Stimulated activated CD4-positive, alpha-beta T cell treated with anti-CD3 and anti-CD28 coated beads, Interleukin-15, amount 100 ng/mL, for 24 hours (primary cell): ENCODE results near the gene ACAD9.
"Not testable (repeated sequence)": the region's sequence is repeated elsewhere in the genome, so short reads cannot be mapped to it uniquely, and the experiment has no call there.

Experiments used
- DNase-seq: peaks from one replicate; pipeline ENCODE4 v3.0.0-alpha.2; 2020

ACAD9 gene

GRCh38 chr3:128863560-128863959, 15.9 kb upstream of the ACAD9 start:
- DNase-seq = peak; percentile 43

- DNase-seq = no peak
Observed at GRCh38 chr3:128864351-128864811, 15.0 kb upstream of the ACAD9 start.

- not testable (repeated sequence) for DNase-seq
Observed at GRCh38 chr3:128864849-128865804, 14.3 kb upstream of the ACAD9 start.

GRCh38 chr3:128867200-128868125, 12.0 kb upstream of the ACAD9 start:
- DNase-seq = no peak

GRCh38 chr3:128870347-128870746, 9.1 kb upstream of the ACAD9 start:
- no peak for DNase-seq

GRCh38 chr3:128872282-128872681, 7.1 kb upstream of the ACAD9 start:
- DNase-seq = no peak

GRCh38 chr3:128872744-128873143, 6.7 kb upstream of the ACAD9 start:
- no peak for DNase-seq

- no peak for DNase-seq
Observed at GRCh38 chr3:128873244-128874022, 6.0 kb upstream of the ACAD9 start.

- no peak for DNase-seq
Observed at GRCh38 chr3:128874481-128875180, 4.8 kb upstream of the ACAD9 start.

GRCh38 chr3:128875556-128876120, 3.8 kb upstream of the ACAD9 start:
- DNase-seq = peak; percentile 77

GRCh38 chr3:128878011-128878457, 1.4 kb upstream of the ACAD9 start:
- DNase-seq = no peak

- peak; percentile 38 for DNase-seq
Observed at GRCh38 chr3:128878556-128879124, 780 bp upstream of the ACAD9 start.

- DNase-seq = peak; percentile 12
Observed at GRCh38 chr3:128879991-128880390, 571 bp downstream of the ACAD9 start.

- DNase-seq = not testable (repeated sequence)
Observed at GRCh38 chr3:128880455-128880854, 1.0 kb downstream of the ACAD9 start.

- no peak for DNase-seq
Observed at GRCh38 chr3:128881576-128881975, 2.2 kb downstream of the ACAD9 start.

- DNase-seq = no peak
Observed at GRCh38 chr3:128882719-128883118, 3.3 kb downstream of the ACAD9 start.

GRCh38 chr3:128884992-128885391, 5.6 kb downstream of the ACAD9 start:
- no peak for DNase-seq

- DNase-seq = no peak
Observed at GRCh38 chr3:128889139-128889894, 9.9 kb downstream of the ACAD9 start.

- DNase-seq = no peak
Observed at GRCh38 chr3:128895843-128896697, 16.6 kb downstream of the ACAD9 start.
